Hepatocyte (in vitro differentiated cells): ENCODE results near the gene ADISSP.

Source experiments
- CTCF ChIP-seq: fragments of 200-600 bp; sonication (generic); IDR thresholded peaks from 2 replicates; pipeline ENCODE4 v1.5.1; 2016; ENCODE audit warnings: antibody characterized with exemption, mild to moderate bottlenecking; ENCODE audit not compliant: poor library complexity
- EZH2 ChIP-seq: fragments of 200-600 bp; sonication (generic); IDR thresholded peaks from 2 replicates; pipeline ENCODE4 v1.6.1; 2016; ENCODE audit warnings: antibody characterized with exemption, mild to moderate bottlenecking, borderline replicate concordance
- EZH2phosphoT487 ChIP-seq: fragments of 200-600 bp; sonication (generic); IDR thresholded peaks from one replicate; pipeline ENCODE4 v1.6.1; 2018; ENCODE audit warnings: antibody characterized with exemption, mild to moderate bottlenecking, low read depth, moderate library complexity; ENCODE audit not compliant: unreplicated experiment, severe bottlenecking

- TF ChIP-seq CTCF (no peak), EZH2 (no peak), EZH2phosphoT487 (no peak)
These were observed 6.8 kb downstream of the ADISSP start for GRCh38 chr20:3760655-3761348.
